Subcutaneous abdominal adipose tissue (tissue), 5 donors: ENCODE data around the gene FNIP2.
A peak's percentile ranks its signal among the peaks of the same experiment; 100 is the strongest.

Experiments used
- H3K27ac ChIP-seq: one replicate; pipeline ENCODE4 v1.7.0; 2013; ENCODE audit warnings: low read depth, mild to moderate bottlenecking, inconsistent platforms, low read length, moderate library complexity
- H3K27me3 ChIP-seq, 5 donors: one replicate each; pipeline ENCODE4 v1.7.0; 2013; ENCODE audit warnings: low read length in 5 of 5, inconsistent platforms in 1 of 5; ENCODE audit not compliant: control insufficient read depth in 5 of 5, insufficient read depth in 4 of 5
- H3K36me3 ChIP-seq, 5 donors: one replicate each; pipeline ENCODE4 v1.7.0; 2013; ENCODE audit warnings: low read length in 5 of 5; ENCODE audit not compliant: control insufficient read depth in 5 of 5, insufficient read depth in 5 of 5
- H3K4me1 ChIP-seq, 5 donors: one replicate each; pipeline ENCODE4 v1.7.0; 2013; ENCODE audit warnings: low read length in 5 of 5, mild to moderate bottlenecking in 3 of 5, moderate library complexity in 1 of 5; ENCODE audit not compliant: control insufficient read depth in 5 of 5, insufficient read depth in 5 of 5
- H3K4me3 ChIP-seq, 5 donors: one replicate each; pipeline ENCODE4 v1.7.0; 2013; ENCODE audit warnings: low read length in 5 of 5, low read depth in 1 of 5
- H3K9ac ChIP-seq, 5 donors: one replicate each; pipeline ENCODE4 v1.7.0; 2013; ENCODE audit warnings: low read length in 5 of 5, mild to moderate bottlenecking in 4 of 5, moderate library complexity in 3 of 5
- H3K9me3 ChIP-seq, 5 donors: one replicate each; pipeline ENCODE4 v1.7.0; 2013; ENCODE audit warnings: low read length in 5 of 5; ENCODE audit not compliant: control insufficient read depth in 5 of 5
- donor health status: healthy.
- donor health status: healthy.
- donor health status: healthy.
- donor health status: healthy.
- donor health status: healthy.

The FNIP2 gene

DNA sequence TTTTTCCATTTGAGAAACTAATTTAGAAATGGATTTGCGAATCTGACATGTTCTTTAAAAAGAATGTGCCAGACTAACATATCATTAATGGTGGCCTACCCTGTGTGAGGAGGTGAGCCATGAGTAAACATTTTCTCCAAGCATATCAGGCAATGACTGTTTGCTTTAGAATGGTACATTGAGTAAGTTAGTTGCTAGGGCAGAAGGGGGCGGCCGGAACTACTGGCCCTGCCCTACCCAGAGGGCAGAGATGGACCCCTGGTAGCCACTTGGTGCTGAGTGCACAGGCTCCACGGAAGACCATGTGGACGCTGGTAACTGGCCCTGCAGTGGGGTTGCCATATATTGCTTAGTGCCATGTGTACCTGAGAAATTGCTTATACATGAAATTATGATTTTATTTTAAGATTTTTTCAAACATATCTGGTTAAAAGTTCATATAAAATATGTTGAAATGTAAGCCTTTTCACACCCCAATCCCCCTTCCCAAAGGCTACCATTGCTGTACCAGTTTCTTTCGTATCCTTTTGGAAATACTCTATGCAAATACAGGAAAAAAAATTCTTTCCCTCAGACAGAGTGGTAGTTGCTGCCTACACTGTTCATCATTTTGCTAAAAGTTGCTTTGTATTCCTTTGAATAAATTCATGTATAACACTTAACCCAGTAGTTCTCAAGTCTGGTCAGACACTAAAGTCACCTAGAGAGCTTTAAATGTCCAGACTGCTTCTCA is 8.8 kb downstream of the FNIP2 start:
- no peak overlapping the region for H3K4me3 ChIP-seq
- H3K9ac ChIP-seq, result peak overlapping the region in 1 of 5 donors; percentile 5
- peak overlapping the region; percentile 32 for H3K27ac ChIP-seq
- no peaks in the 10 kb centered on the region for H3K9me3 ChIP-seq
- no peaks in the 10 kb centered on the region for H3K27me3 ChIP-seq
- no peaks in the 10 kb centered on the region for H3K36me3 ChIP-seq
- H3K4me1 ChIP-seq, result peaks cover 5 to 44% (median 29%) of the 10 kb centered on the region in 5 donors

DNA sequence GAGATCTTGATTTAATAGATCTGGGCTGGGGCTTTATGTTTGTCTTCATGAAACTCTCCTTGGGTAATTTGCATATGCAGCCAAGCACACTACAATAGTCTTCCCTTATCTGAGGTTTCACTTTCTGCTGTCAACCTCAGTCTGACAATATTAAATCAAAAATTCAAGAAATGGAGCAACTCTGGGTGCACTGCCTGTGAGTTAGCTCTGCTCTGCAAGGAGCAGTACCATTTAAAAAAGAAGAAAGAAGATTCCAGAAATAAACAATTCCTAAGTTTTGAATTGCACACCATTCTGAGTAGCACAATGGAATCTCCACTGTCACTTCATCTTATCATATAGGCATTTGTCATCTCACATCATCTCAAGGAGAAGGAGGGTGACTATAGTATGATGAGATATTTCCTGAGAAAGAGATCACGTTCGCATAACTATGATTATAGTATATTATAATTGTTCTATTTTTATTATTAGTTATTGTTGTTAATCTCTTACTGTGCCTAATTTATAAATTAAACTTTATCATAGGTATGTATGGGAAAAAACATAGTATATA is 9.4 kb downstream of the FNIP2 start:
- no peaks in the 10 kb centered on the region for H3K27me3 ChIP-seq
- peaks cover 9 to 47% (median 35%) of the 10 kb centered on the region in 5 donors for H3K4me1 ChIP-seq
- no peaks in the 10 kb centered on the region for H3K9me3 ChIP-seq
- no peak overlapping the region for H3K4me3 ChIP-seq
- peak overlapping the region in 1 of 5 donors; percentile 5 for H3K9ac ChIP-seq
- H3K27ac ChIP-seq, result no peak overlapping the region
- H3K36me3 ChIP-seq, result no peaks in the 10 kb centered on the region

DNA sequence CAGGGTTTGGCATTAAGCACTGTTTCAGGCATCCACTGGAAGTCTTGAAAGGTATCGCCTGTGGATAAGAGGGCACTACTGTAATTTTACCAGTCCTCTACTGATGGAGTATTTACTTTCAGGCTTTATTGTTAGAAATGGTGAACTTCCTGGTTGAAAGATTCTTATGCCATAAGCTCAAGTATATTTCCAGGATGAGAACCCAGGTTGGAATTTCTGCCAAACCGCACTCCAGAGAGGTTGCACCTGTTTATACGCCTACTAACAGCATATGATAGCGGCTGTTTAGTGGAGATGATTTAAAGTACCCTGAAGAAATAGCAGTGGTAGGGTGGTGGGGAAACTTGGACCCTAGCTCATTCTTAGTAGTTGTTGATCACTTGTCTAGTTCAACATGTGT is 9.9 kb downstream of the FNIP2 start:
- Histone ChIP-seq H3K27me3 (no peaks in the 10 kb centered on the region), H3K4me3 (no peak overlapping the region), H3K36me3 (no peaks in the 10 kb centered on the region), H3K9me3 (no peaks in the 10 kb centered on the region), H3K9ac (no peak overlapping the region), H3K4me1 (peaks cover 9 to 50% (median 40%) of the 10 kb centered on the region in 5 donors), H3K27ac (no peak overlapping the region)

DNA sequence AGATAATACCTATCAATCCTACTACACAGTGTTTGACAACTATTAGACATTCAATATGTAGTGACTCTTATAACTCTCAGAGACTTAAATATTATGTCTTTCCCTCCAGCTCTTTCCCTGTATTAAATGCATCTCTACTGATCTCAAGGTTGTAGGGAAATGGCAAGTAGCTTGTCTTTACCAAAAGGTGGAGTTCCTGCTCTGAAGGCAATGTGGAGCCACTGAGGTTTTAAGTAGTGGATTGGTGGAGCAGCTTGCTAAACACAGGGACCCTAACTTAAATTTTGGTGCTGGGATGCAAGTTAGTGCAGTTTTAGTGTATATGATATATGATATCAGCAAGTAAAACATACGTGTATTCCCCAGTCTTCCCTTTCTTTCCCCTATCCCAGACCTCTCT is 13.1 kb downstream of the FNIP2 start:
- H3K27ac ChIP-seq, result no peak overlapping the region

DNA sequence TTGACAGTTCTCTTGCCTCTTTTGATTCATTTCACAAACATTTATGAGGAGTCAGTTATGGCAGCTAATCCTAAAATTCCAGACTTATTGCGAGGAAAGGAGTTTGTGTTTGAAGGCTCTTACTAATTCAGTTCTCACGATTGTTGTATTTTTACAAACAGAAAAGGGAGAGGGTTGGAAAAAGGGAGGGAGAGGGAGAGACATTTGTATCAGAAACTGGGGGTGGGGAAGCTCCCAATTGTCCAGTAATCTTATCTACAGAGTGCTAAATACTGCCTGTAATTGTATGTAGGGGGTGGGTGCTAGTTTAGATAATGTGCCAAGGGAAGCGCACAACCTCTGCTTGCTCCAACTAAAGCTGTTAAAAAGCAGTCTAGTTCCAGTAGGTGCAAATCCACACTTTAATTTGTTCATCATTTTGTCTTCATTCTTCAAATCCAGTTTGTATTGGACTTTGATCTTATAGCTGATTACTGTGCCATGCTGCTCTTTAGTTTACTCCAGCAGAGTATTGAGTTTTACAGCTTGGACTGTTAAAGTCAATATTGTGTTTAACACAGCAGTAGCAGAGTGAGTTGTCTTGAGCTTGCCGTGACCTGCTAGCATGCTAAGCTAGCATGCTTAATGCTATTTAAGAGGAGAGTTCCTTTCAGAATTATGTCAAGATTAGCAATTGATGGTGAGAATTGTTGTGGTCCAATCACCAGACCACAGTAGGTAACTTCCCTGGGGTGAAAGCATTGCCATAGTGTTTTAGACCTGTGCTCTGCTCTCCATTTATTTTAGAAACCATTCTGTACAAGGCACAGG is 13.9 kb downstream of the FNIP2 start:
- H3K9ac ChIP-seq, result peak overlapping the region in 1 of 5 donors; percentile 32
- peak overlapping the region; percentile 55 for H3K27ac ChIP-seq
- peaks cover 13 to 61% (median 52%) of the 10 kb centered on the region in 5 donors for H3K4me1 ChIP-seq
- H3K36me3 ChIP-seq, result no peaks in the 10 kb centered on the region
- H3K4me3 ChIP-seq, result no peak overlapping the region
- no peaks in the 10 kb centered on the region for H3K27me3 ChIP-seq
- H3K9me3 ChIP-seq, result no peaks in the 10 kb centered on the region

More for the DNA sequence above, 13.1 kb downstream of the FNIP2 start:
- H3K9ac ChIP-seq, result peak overlapping the region in 1 of 5 donors; percentile 32
- H3K9me3 ChIP-seq, result no peaks in the 10 kb centered on the region
- no peak overlapping the region for H3K4me3 ChIP-seq
- peaks cover 8 to 53% (median 49%) of the 10 kb centered on the region in 5 donors for H3K4me1 ChIP-seq
- H3K27me3 ChIP-seq, result no peaks in the 10 kb centered on the region
- H3K36me3 ChIP-seq, result no peaks in the 10 kb centered on the region

DNA sequence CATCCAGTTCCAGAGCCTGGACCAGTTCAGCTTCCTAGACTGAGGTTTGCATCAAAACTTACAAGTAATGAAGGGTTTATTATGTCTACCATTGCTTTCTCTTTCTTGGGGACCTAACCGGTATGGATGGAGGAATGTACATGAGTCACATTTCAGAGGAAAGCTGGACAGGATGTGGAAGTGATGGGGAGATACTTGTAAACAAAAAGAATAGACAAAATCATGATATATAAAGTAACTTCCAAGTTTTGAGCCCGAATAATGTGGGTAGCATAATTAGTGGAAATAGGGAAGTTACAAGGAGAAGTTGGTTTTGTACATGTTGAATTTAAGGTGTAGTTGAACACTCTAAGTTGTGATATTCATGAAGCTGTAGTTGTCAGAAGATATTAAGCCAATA is 15.0 kb downstream of the FNIP2 start:
- Histone ChIP-seq H3K4me1 (peaks cover 18 to 63% (median 53%) of the 10 kb centered on the region in 5 donors), H3K36me3 (no peaks in the 10 kb centered on the region), H3K27ac (peak overlapping the region; percentile 55), H3K9me3 (no peaks in the 10 kb centered on the region), H3K27me3 (no peaks in the 10 kb centered on the region), H3K9ac (no peak overlapping the region), H3K4me3 (no peak overlapping the region)

DNA sequence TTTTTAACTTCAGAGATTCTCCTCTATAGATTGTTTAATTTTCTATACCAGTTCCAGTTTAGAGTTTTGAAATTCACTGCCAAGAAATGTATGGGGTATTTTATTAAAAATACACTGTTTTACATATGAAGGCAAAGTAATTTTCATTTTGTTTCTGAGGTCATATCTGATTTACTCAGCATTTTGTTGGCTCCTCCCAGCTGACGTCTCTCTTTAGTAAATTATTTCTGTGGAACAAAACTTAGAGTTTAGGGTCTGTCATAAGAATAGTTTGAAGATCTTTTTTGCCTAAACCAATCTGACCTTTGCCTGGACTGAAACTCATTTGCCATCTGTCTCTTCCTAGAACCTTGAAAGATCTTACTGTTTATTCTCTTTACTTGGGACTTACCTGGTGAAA is 16.9 kb downstream of the FNIP2 start:
- Histone ChIP-seq H3K9ac (peak overlapping the region in 3 of 5 donors; percentile 20 to 61 (median 59)), H3K36me3 (no peaks in the 10 kb centered on the region), H3K27me3 (no peaks in the 10 kb centered on the region), H3K4me3 (peak overlapping the region in 4 of 5 donors; percentile 28 to 34 (median 32)), H3K9me3 (no peaks in the 10 kb centered on the region), H3K27ac (peak overlapping the region; percentile 94), H3K4me1 (peaks cover 18 to 69% (median 61%) of the 10 kb centered on the region in 5 donors)

DNA sequence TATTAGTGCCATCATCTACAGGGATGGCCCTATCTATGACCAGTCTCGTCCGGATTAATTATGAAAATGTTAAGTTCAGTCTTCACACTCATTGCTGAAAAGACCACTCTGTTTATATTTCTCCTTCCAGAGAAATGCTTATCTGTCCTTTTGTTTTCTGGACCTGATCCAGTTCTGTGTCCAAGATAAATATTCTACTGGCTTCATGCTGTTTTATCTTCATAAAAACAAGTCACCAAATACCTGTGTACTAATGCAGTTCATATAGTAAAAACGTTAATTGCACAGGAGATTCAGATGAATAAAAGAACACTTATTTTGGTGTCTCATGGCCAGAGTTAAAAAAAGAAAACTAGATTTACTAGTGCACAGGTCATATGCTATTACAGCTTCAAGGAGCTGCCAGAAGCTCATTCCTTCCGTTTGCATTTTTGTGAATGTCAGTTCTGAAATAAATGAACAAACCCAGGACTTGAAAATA is 17.3 kb downstream of the FNIP2 start:
- H3K9me3 ChIP-seq, result no peaks in the 10 kb centered on the region
- H3K4me3 ChIP-seq, result peak overlapping the region in 4 of 5 donors; percentile 28 to 34 (median 32)
- H3K36me3 ChIP-seq, result no peaks in the 10 kb centered on the region
- H3K4me1 ChIP-seq, result peaks cover 18 to 69% (median 61%) of the 10 kb centered on the region in 5 donors
- H3K9ac ChIP-seq, result peak overlapping the region in 4 of 5 donors; percentile 20 to 61 (median 50)
- H3K27me3 ChIP-seq, result no peaks in the 10 kb centered on the region
- peak overlapping the region; percentile 94 for H3K27ac ChIP-seq

DNA sequence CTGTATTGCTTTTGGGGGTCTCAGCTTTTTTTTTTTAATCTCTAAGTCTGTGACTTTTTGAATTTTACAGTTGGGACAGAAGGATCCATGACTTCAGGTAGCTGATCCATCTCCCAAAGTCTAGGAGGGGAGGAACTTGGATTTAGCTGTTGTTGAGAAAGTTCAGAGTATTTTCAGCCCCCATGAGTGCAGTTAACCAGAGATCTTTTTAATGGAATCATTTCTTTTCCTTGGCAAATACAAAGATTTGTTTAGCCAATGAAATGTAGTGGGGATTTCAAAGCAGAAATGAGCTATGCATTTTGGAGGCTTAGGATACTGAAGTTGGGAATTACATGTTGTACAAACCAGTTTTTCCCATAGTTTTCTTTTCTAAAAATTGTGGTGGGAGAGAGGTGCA is 18.1 kb downstream of the FNIP2 start:
- peak overlapping the region; percentile 0 to 63 (median 41) for H3K9ac ChIP-seq

More for the DNA sequence above, 18.1 kb downstream of the FNIP2 start:
- H3K4me1 ChIP-seq, result peaks cover 18 to 72% (median 65%) of the 10 kb centered on the region in 5 donors
- H3K9me3 ChIP-seq, result no peaks in the 10 kb centered on the region
- no peaks in the 10 kb centered on the region for H3K36me3 ChIP-seq
- no peaks in the 10 kb centered on the region for H3K27me3 ChIP-seq
- peak overlapping the region; percentile 94 for H3K27ac ChIP-seq
- H3K4me3 ChIP-seq, result peak overlapping the region in 2 of 5 donors; percentile 16 to 61
